Measurements from ENCODE around the gene SPATA19.

DNA sequence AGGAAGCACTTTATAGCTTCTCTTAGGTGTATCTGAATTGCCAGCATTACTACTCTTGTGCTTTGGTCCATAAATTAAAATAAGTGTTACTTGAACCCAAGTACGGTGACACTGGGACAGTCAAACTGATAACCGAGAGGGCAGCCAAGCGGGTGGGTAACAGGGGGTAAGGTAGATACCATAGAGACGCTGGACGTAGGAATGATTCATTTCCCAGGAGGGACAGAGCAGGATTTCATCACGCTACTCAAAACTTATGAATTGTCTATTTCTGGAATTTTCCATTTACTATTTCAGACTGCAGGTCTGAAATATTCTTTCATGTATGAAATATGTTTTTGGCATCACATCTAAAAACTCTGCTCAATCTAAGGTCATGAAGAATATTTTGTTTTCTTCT lies 14.8 kb upstream of the SPATA19 start:
- TF ChIP-seq, protein P1, sequence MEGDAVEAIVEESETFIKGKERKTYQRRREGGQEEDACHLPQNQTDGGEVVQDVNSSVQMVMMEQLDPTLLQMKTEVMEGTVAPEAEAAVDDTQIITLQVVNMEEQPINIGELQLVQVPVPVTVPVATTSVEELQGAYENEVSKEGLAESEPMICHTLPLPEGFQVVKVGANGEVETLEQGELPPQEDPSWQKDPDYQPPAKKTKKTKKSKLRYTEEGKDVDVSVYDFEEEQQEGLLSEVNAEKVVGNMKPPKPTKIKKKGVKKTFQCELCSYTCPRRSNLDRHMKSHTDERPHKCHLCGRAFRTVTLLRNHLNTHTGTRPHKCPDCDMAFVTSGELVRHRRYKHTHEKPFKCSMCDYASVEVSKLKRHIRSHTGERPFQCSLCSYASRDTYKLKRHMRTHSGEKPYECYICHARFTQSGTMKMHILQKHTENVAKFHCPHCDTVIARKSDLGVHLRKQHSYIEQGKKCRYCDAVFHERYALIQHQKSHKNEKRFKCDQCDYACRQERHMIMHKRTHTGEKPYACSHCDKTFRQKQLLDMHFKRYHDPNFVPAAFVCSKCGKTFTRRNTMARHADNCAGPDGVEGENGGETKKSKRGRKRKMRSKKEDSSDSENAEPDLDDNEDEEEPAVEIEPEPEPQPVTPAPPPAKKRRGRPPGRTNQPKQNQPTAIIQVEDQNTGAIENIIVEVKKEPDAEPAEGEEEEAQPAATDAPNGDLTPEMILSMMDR (IDR thresholded peaks at IDR 0.05 in 4 of 5, conservative IDR thresholded peaks at IDR 0.05 in 1 of 5) = no peak
- no peak for TF ChIP-seq POLR2A (IDR thresholded peaks at IDR 0.05)
